ENCODE data around the gene SMIM43. TPM values are rescaled to one million over a fixed set of nuclear protein-coding genes. Genes with fewer than 3 reads are reported as not detected.

The SMIM43 gene
- total and polyA plus RNA-seq, 2 of the 8 experiments (the other 6 are each of a cell fraction or from before 2014, with no cell fraction given): 0.50 to 0.94 TPM

- TF ChIP-seq CHD7 (IDR thresholded peaks at IDR 0.05; ENCODE audit: insufficient replicate concordance, low read length) (no peak), NANOG (IDR thresholded peaks at IDR 0.05; ENCODE audit: insufficient read depth, low read depth, low read length, poor library complexity, severe bottlenecking) (no peak), SP2 (IDR thresholded peaks at IDR 0.05; ENCODE audit: low read length) (no peak), SUZ12 (IDR thresholded peaks at IDR 0.05; ENCODE audit: low read length) (no peak)
These were observed 36.7 kb upstream of the SMIM43 start (continued) for GRCh38 chr4:121801715-121802075.

Measured in H1 (cell line).